DND-41 (cell line): ENCODE measurements around the gene WDR7.

ENCODE experiments used
- ATAC-seq: fragments of 200-7000 bp; cut with Tn5 transposase; 3 replicates; pipeline ENCODE4 v1.9.1; 2021; ENCODE audit warnings: low read depth; ENCODE audit not compliant: insufficient read depth
- DNase-seq: peaks from one replicate; pipeline ENCODE4 v3.0.0-alpha.2; 2020
- H2AFZ ChIP-seq: 2 replicates; pipeline ENCODE4 v1.6.0; 2012; ENCODE audit warnings: low read depth, low read length
- H3K27ac ChIP-seq: 2 replicates; pipeline ENCODE4 v1.5.1; 2012; ENCODE audit warnings: low read length, inconsistent platforms
- H3K27me3 ChIP-seq: fragments of 200-600 bp; sonication (generic); 2 replicates; pipeline ENCODE4 v1.6.0; 2012; ENCODE audit warnings: low read length, mild to moderate bottlenecking, inconsistent platforms; ENCODE audit not compliant: insufficient read depth, poor library complexity
- H3K36me3 ChIP-seq: 2 replicates; pipeline ENCODE4 v1.5.1; 2012; ENCODE audit warnings: low read length, inconsistent platforms; ENCODE audit not compliant: insufficient read depth
- H3K4me1 ChIP-seq: 2 replicates; pipeline ENCODE4 v1.5.1; 2012; ENCODE audit warnings: mild to moderate bottlenecking, low read length; ENCODE audit not compliant: insufficient read depth
- H3K4me2 ChIP-seq: 2 replicates; pipeline ENCODE4 v1.6.0; 2012; ENCODE audit warnings: mild to moderate bottlenecking, moderate library complexity, low read length, inconsistent platforms; ENCODE audit not compliant: insufficient read depth
- H3K4me3 ChIP-seq, 2 experiments: fragments of 200-600 bp in 1 of 2; shearing (Covaris generic) in 1 of 2; 2 replicates each; pipeline ENCODE4 v1.5.1; 2012 to 2016; ENCODE audit warnings: inconsistent platforms in 2 of 2, low read length in 2 of 2, mild to moderate bottlenecking in 2 of 2, low read depth in 1 of 2, moderate library complexity in 1 of 2
- H3K79me2 ChIP-seq: 2 replicates; pipeline ENCODE4 v1.6.0; 2012; ENCODE audit warnings: low read length, inconsistent platforms; ENCODE audit not compliant: insufficient read depth
- H3K9ac ChIP-seq: 2 replicates; pipeline ENCODE4 v1.6.0; 2012; ENCODE audit warnings: low read depth, mild to moderate bottlenecking, inconsistent platforms, low read length, moderate library complexity
- H3K9me3 ChIP-seq: 2 replicates; pipeline ENCODE4 v1.5.1; 2012; ENCODE audit warnings: low read length, moderate library complexity, mild to moderate bottlenecking, inconsistent platforms; ENCODE audit not compliant: insufficient read depth, severe bottlenecking
- H4K20me1 ChIP-seq: 2 replicates; pipeline ENCODE4 v1.6.0; 2012; ENCODE audit warnings: low read length; ENCODE audit not compliant: insufficient read depth
- EZH2 ChIP-seq: IDR thresholded peaks from 3 replicates; pipeline ENCODE4 v1.6.1; 2012; ENCODE audit warnings: borderline replicate concordance, low read depth, mild to moderate bottlenecking, moderate library complexity, low read length, inconsistent platforms; ENCODE audit not compliant: severe bottlenecking
- TF ChIP-seq, protein P1 (sequence below): IDR thresholded peaks from 2 replicates; pipeline ENCODE4 v1.5.1; 2012; ENCODE audit warnings: borderline replicate concordance, low read length, moderate library complexity, mild to moderate bottlenecking; ENCODE audit not compliant: poor library complexity, severe bottlenecking; ENCODE audit errors: extremely low read depth

The WDR7 gene

GRCh38 chr18:56723068-56723467 is 71.9 kb downstream of the WDR7 start:
- H3K79me2 ChIP-seq, result no peaks in the 10 kb centered on the region
- TF ChIP-seq, protein P1, sequence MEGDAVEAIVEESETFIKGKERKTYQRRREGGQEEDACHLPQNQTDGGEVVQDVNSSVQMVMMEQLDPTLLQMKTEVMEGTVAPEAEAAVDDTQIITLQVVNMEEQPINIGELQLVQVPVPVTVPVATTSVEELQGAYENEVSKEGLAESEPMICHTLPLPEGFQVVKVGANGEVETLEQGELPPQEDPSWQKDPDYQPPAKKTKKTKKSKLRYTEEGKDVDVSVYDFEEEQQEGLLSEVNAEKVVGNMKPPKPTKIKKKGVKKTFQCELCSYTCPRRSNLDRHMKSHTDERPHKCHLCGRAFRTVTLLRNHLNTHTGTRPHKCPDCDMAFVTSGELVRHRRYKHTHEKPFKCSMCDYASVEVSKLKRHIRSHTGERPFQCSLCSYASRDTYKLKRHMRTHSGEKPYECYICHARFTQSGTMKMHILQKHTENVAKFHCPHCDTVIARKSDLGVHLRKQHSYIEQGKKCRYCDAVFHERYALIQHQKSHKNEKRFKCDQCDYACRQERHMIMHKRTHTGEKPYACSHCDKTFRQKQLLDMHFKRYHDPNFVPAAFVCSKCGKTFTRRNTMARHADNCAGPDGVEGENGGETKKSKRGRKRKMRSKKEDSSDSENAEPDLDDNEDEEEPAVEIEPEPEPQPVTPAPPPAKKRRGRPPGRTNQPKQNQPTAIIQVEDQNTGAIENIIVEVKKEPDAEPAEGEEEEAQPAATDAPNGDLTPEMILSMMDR, result no peak
- no peak for TF ChIP-seq EZH2
- ATAC-seq, result no peak
- no peaks in the 10 kb centered on the region for H3K9me3 ChIP-seq
- H3K4me2 ChIP-seq, result no peak overlapping the region
- H3K4me3 ChIP-seq, result no peak overlapping the region
- H4K20me1 ChIP-seq, result no peaks in the 10 kb centered on the region
- no peak overlapping the region for H3K9ac ChIP-seq
- DNase-seq, result no peak
- H3K36me3 ChIP-seq, result peaks cover 3% of the 10 kb centered on the region; the same call in 1 of the 2 replicates
- H3K27ac ChIP-seq, result no peak overlapping the region
- no peaks in the 10 kb centered on the region for H3K27me3 ChIP-seq
- H2AFZ ChIP-seq, result no peak overlapping the region
- no peaks in the 10 kb centered on the region for H3K4me1 ChIP-seq

DNA sequence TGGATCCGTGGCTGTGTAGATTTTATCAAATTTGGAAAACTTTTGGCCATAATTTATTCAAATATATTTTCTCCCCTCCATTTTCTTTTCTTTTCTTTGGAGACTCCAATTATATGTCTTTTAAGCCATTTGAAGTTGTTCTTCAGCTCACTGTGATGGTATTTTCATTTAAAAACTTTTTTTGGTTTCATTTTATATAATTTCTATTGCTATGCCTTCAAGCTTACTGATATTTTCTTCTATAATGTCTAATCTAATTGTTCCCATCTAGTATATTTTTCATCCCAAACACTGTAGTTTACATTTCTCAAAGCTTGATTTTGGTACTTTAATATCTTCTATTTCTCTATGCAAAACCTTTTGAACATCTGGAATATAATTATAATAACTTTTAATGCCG is 72.5 kb downstream of the WDR7 start:
- Histone ChIP-seq H3K9ac (no peak overlapping the region), H3K4me2 (no peak overlapping the region), H2AFZ (no peak overlapping the region), H4K20me1 (no peaks in the 10 kb centered on the region), H3K27me3 (no peaks in the 10 kb centered on the region), H3K4me3 (no peak overlapping the region), H3K27ac (no peak overlapping the region), H3K36me3 (peaks cover 9% of the 10 kb centered on the region; the same call in 1 of the 2 replicates), H3K9me3 (no peaks in the 10 kb centered on the region), H3K4me1 (no peaks in the 10 kb centered on the region), H3K79me2 (no peaks in the 10 kb centered on the region)
- no peak for ATAC-seq
- TF ChIP-seq EZH2, result no peak
- TF ChIP-seq, protein P1, result no peak
- no peak for DNase-seq

- Histone ChIP-seq H3K4me2 (no peak overlapping the region), H3K4me1 (no peaks in the 10 kb centered on the region)
Observed at GRCh38 chr18:56726906-56727305, 75.7 kb downstream of the WDR7 start.

More at GRCh38 chr18:56726906-56727305, 75.7 kb downstream of the WDR7 start:
- TF ChIP-seq EZH2, result no peak
- TF ChIP-seq, protein P1, result no peak
- Histone ChIP-seq H3K4me3 (no peak overlapping the region), H3K27me3 (no peaks in the 10 kb centered on the region), H3K79me2 (no peaks in the 10 kb centered on the region), H4K20me1 (no peaks in the 10 kb centered on the region), H3K9ac (no peak overlapping the region), H3K9me3 (no peaks in the 10 kb centered on the region), H3K36me3 (peaks cover 6% of the 10 kb centered on the region; the same call in 1 of the 2 replicates), H2AFZ (no peak overlapping the region), H3K27ac (no peak overlapping the region)
- no peak for DNase-seq
- no peak for ATAC-seq
